HepG2 (cell line): ENCODE measurements around the gene LRRC32. TPM values are rescaled to one million over a fixed set of nuclear protein-coding genes. Genes with fewer than 3 reads are reported as not detected.

Experiments
- ATAC-seq: fragments of 200-7000 bp; cut with Tn5 transposase; 3 replicates; pipeline ENCODE4 v1.9.1; 2020; ENCODE audit warnings: mild to moderate bottlenecking, moderate library complexity
- BruUV-seq: library from RNA; stranded (reverse); fragments of 400-500 nt; replicated peaks from 2 replicates; lab custom pipeline; 2021; lab: Mats Ljungman, UMichigan
- CTCF ChIA-PET: fragments of 300-600 bp; formaldehyde crosslinking; extraction: SDS; loops from one replicate; lab custom pipeline; 2021; ENCODE audit warnings: low total read pairs, inconsistent platforms, low intra/inter-chr PET ratio; lab: Yijun Ruan, JAX
- POLR2A ChIA-PET: fragments of 350-600 bp; sonication (Branson Sonifier 250); formaldehyde crosslinking; loops from one replicate; lab custom pipeline; 2020; ENCODE audit warnings: antibody characterized with exemption, inconsistent platforms; lab: Yijun Ruan, JAX
- DNase-seq: peaks from one replicate; pipeline ENCODE4 v3.0.0-alpha.2; 2015; ENCODE audit warnings: low spot score
- FAIRE-seq: peaks from 3 replicates; lab custom pipeline; 2011; peaks lifted over from hg19 to GRCh38; lab: Jason Lieb, UNC
- H2AFZ ChIP-seq: one replicate; pipeline ENCODE4 v1.6.1; 2011; ENCODE audit warnings: low read length, inconsistent platforms
- H3K27ac ChIP-seq: fragments of 300-600 bp; 3 replicates; pipeline ENCODE4 v1.8.0; 2011; ENCODE audit warnings: mixed run types, mild to moderate bottlenecking, mixed read lengths, low read length, inconsistent platforms; ENCODE audit not compliant: insufficient read depth; ENCODE audit errors: extremely low read length
- H3K27me3 ChIP-seq, 2 experiments: fragments of 200-600 bp in 1 of 2; 2 replicates in 1 of 2; 3 replicates in 1 of 2; pipeline versions ENCODE4 v1.6.0 to v1.8.0; 2011; ENCODE audit warnings: low read length in 2 of 2, mild to moderate bottlenecking in 2 of 2, moderate library complexity in 2 of 2, inconsistent platforms in 1 of 2; ENCODE audit not compliant: insufficient read depth in 2 of 2, control insufficient read depth in 1 of 2
- H3K36me3 ChIP-seq, 2 experiments: fragments of 200-600 bp in 1 of 2; replicated peaks in 1 of 2; 2 replicates in 1 of 2; 3 replicates in 1 of 2; pipeline versions ENCODE4 v1.5.1 to v1.8.0; 2011; ENCODE audit warnings: low read length in 2 of 2, inconsistent platforms in 1 of 2; ENCODE audit not compliant: insufficient read depth in 2 of 2, control insufficient read depth in 1 of 2
- H3K4me1 ChIP-seq: 2 replicates; pipeline ENCODE4 v1.5.1; 2012; ENCODE audit warnings: low read length, inconsistent platforms; ENCODE audit not compliant: insufficient read depth
- H3K4me2 ChIP-seq: 2 replicates; pipeline ENCODE4 v1.6.0; 2011; ENCODE audit warnings: low read depth, low read length, inconsistent platforms
- H3K4me3 ChIP-seq, 3 experiments: fragments of 200-600 bp in 1 of 3; sonication (generic), shearing (Covaris generic) in 1 of 3; replicated peaks in 1 of 3; 2 replicates each; pipeline ENCODE4 v1.5.1; 2011 to 2016; ENCODE audit warnings: low read length in 3 of 3, inconsistent platforms in 2 of 3, low read depth in 2 of 3, mild to moderate bottlenecking in 2 of 3, control low read depth in 1 of 3, mixed read lengths in 1 of 3; ENCODE audit not compliant: insufficient read depth in 1 of 3
- H3K79me2 ChIP-seq: one replicate; pipeline ENCODE4 v1.6.1; 2011; ENCODE audit warnings: low read length, inconsistent platforms; ENCODE audit not compliant: insufficient read depth
- H3K9ac ChIP-seq: 2 replicates; pipeline ENCODE4 v1.6.0; 2011; ENCODE audit warnings: mild to moderate bottlenecking, low read depth, low read length, inconsistent platforms; ENCODE audit not compliant: insufficient read depth
- H3K9me3 ChIP-seq: 2 replicates; pipeline ENCODE4 v1.5.1; 2012; ENCODE audit warnings: mild to moderate bottlenecking, low read length
- H4K20me1 ChIP-seq: 2 replicates; pipeline ENCODE4 v1.6.0; 2011; ENCODE audit warnings: inconsistent platforms, mild to moderate bottlenecking, low read length, moderate library complexity; ENCODE audit not compliant: insufficient read depth
- AKAP8 ChIP-seq: sonication (generic); formaldehyde crosslinking; IDR thresholded peaks from 2 replicates; pipeline ENCODE4 v1.5.1; 2020; ENCODE audit warnings: mild to moderate bottlenecking, missing genetic modification reagents
- CREB1 ChIP-seq, 2 experiments: fragments of 450-650 bp in 1 of 2; IDR thresholded peaks; 2 replicates each; pipeline ENCODE4 v1.6.1; 2016 to 2017; ENCODE audit warnings: control low read depth in 1 of 2, mild to moderate bottlenecking in 1 of 2, missing compliant biosample characterization in 1 of 2, missing genetic modification characterization in 1 of 2
- ZNF232 ChIP-seq: sonication (generic); formaldehyde crosslinking; IDR thresholded peaks from 2 replicates; pipeline ENCODE4 v1.4.0; 2020; ENCODE audit warnings: missing genetic modification reagents, borderline replicate concordance
- ZNF367 ChIP-seq: sonication (generic); formaldehyde crosslinking; IDR thresholded peaks from 2 replicates; pipeline ENCODE4 v1.4.0; 2020; ENCODE audit warnings: missing genetic modification reagents, borderline replicate concordance
- ZNF550 ChIP-seq: sonication (generic); formaldehyde crosslinking; IDR thresholded peaks from 2 replicates; pipeline ENCODE4 v1.4.0; 2020; ENCODE audit warnings: mild to moderate bottlenecking, missing genetic modification reagents, borderline replicate concordance
- ZNF614 ChIP-seq: IDR thresholded peaks from 2 replicates; pipeline ENCODE4 v1.6.1; 2018; ENCODE audit warnings: missing biosample characterization, missing genetic modification reagents, inconsistent platforms, borderline replicate concordance
- ZNF615 ChIP-seq: sonication (generic); formaldehyde crosslinking; IDR thresholded peaks from 2 replicates; pipeline ENCODE4 v1.5.0; 2020; ENCODE audit warnings: mild to moderate bottlenecking, missing genetic modification reagents, borderline replicate concordance
- ZNF674 ChIP-seq: sonication (generic); formaldehyde crosslinking; IDR thresholded peaks from 2 replicates; pipeline ENCODE4 v1.5.0; 2020; ENCODE audit warnings: low read depth, mild to moderate bottlenecking, missing genetic modification reagents
- WGBS: methylation state at CpG from one replicate; pipeline ENCODE4 v1.1.6; 2017; ENCODE audit warnings: low lambda C conversion rate; 5-methylcytosine and 5-hydroxymethylcytosine counted together
- in situ Hi-C: cut with HindIII; loops from 2 replicates; pipeline ENCODE4 v1.10.0; 2017; ENCODE audit warnings: low pct_unique_long_range_greater_than_20kb; ENCODE audit not compliant: extremely low pct_ligation_motif_present
- intact Hi-C: fragments of 100-400 bp; cut with micrococcal nuclease; formaldehyde crosslinking; loops from one replicate; pipeline ENCODE4 v1.10.0; 2022; ENCODE audit not compliant: unreplicated experiment
- polyA plus RNA-seq, 8 experiments: library from polyadenylated mRNA; depleted of rRNA in 3 of 8; stranded (reverse) in 7 of 8; unstranded in 1 of 8; fragments of >200 nt; fragmentation: Illumina TruSeq in 4 of 8; extraction: Trizol in 4 of 8; gene quantifications; 2 replicates each; pipeline versions ENCODE4 v1.2.1 to v1.2.3, GENCODE V29; 2011 to 2016; ENCODE audit warnings: low read depth in 4 of 8, missing spikeins in 1 of 8, mixed read lengths in 1 of 8; ENCODE audit not compliant: insufficient read depth in 1 of 8
- total RNA-seq, 5 experiments: library from RNA; depleted of rRNA; stranded (reverse); fragments of >200 nt; fragmentation: Illumina TruSeq; extraction: Trizol; gene quantifications; 2 replicates each; pipeline ENCODE4 v1.2.3, GENCODE V29; 2016; ENCODE audit warnings: low read depth in 1 of 5
- TF ChIP-seq, protein P1 (sequence below): sonication (generic); formaldehyde crosslinking; IDR thresholded peaks from 2 replicates; pipeline ENCODE4 v1.5.1; 2020; ENCODE audit warnings: mild to moderate bottlenecking, missing genetic modification reagents, moderate library complexity
- TF ChIP-seq, protein P2 (sequence below): sonication (generic); formaldehyde crosslinking; IDR thresholded peaks from 2 replicates; pipeline ENCODE4 v1.4.0; 2020; ENCODE audit warnings: missing genetic modification reagents

LRRC32 gene
- total and polyA plus RNA-seq, 2 of the 13 experiments (the other 11 are each of a cell fraction or from before 2014, with no cell fraction given) = 0.07 TPM; not detected in 1

DNA sequence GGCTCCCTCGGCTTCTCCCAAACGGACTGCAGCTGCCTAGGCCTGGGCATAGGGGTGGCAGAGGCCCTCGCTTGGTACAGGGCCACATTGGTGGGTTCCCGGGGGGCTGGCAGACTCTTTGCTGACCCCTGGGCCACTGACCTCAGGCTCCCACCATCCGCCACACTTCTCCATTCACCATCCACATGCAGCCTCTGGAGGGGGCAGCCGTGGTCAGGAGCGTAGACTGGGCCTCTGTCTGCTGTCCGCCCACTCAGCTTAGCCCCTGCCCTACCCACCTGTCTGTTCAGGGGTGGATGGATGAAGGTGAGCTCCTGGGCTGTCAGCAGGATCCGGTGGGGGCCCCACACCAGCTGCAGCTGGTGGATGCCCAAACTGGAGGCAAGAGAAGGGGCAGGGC lies 45.7 kb upstream of the LRRC32 start (continued):
- TF ChIP-seq, protein P1, sequence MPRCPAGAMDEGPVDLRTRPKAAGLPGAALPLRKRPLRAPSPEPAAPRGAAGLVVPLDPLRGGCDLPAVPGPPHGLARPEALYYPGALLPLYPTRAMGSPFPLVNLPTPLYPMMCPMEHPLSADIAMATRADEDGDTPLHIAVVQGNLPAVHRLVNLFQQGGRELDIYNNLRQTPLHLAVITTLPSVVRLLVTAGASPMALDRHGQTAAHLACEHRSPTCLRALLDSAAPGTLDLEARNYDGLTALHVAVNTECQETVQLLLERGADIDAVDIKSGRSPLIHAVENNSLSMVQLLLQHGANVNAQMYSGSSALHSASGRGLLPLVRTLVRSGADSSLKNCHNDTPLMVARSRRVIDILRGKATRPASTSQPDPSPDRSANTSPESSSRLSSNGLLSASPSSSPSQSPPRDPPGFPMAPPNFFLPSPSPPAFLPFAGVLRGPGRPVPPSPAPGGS = no peak
- TF ChIP-seq ZNF367 (CRISPR knock-in tag) (no peak), ZNF232 (CRISPR knock-in tag) (no peak), ZNF674 (CRISPR knock-in tag) (no peak), ZNF615 (CRISPR knock-in tag) (no peak), ZNF614 (no peak), ZNF550 (CRISPR knock-in tag) (no peak)
- TF ChIP-seq, protein P2, sequence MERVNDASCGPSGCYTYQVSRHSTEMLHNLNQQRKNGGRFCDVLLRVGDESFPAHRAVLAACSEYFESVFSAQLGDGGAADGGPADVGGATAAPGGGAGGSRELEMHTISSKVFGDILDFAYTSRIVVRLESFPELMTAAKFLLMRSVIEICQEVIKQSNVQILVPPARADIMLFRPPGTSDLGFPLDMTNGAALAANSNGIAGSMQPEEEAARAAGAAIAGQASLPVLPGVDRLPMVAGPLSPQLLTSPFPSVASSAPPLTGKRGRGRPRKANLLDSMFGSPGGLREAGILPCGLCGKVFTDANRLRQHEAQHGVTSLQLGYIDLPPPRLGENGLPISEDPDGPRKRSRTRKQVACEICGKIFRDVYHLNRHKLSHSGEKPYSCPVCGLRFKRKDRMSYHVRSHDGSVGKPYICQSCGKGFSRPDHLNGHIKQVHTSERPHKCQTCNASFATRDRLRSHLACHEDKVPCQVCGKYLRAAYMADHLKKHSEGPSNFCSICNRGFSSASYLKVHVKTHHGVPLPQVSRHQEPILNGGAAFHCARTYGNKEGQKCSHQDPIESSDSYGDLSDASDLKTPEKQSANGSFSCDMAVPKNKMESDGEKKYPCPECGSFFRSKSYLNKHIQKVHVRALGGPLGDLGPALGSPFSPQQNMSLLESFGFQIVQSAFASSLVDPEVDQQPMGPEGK (CRISPR knock-in tag) = no peak

DNA sequence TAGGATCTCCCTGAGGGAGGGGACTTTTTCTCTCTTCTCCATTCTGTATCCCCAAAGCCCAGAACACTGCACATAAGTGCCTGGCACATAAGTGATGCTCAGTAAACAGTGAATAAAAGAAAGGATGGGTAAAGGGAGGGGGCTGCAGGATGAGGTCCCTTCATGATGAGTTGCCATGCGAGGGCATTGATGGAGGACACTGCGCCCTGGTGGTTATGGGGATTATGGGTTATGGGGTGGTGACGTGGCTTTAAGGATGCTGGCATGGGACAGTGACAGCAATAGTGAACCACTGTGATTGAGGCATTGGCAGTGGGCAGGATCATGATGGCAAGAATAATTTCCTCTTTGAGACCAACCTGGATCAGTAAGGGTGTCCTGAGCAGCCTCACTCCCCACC lies 43.9 kb upstream of the LRRC32 start:
- POLR2A ChIA-PET = no interaction called here
- 0 out of 5 replicates have a peak, but pooled peaks cover 0 to 5% of the 10 kb centered on the region in 2 experiments for H3K27me3 ChIP-seq
- no peak overlapping the region for H2AFZ ChIP-seq
- H3K9me3 ChIP-seq = no peaks in the 10 kb centered on the region
- no peak overlapping the region for H3K4me2 ChIP-seq
- H4K20me1 ChIP-seq = no peaks in the 10 kb centered on the region
- ATAC-seq = no peak
- in situ Hi-C loops = no loop called here
- H3K36me3 ChIP-seq = no peaks in the 10 kb centered on the region
- BruUV-seq = no TSS peak
- H3K9ac ChIP-seq = no peak overlapping the region
- TF ChIP-seq AKAP8 (CRISPR knock-in tag) (no peak), CREB1 (IDR thresholded peaks at IDR 0.05) (peak; percentile 48; the same call in 1 of the 2 replicates), CREB1 (CRISPR knock-in tag; IDR thresholded peaks at IDR 0.05) (no peak)
- TF ChIP-seq, all 625 proteins: peak for 1
- WGBS = 22% methylated on average over 3 of the region's 3 CpGs
- Histone ChIP-seq H3K79me2 (no peaks in the 10 kb centered on the region), H3K4me1 (no peaks in the 10 kb centered on the region), H3K4me3 (no peak overlapping the region), H3K27ac (no peak overlapping the region)
- intact Hi-C loops = no loop called here
- no peak for FAIRE-seq
- DNase-seq = no peak
- CTCF ChIA-PET = no interaction called here
